ENCODE data around the gene SNAPC2. TPM values are rescaled to one million over a fixed set of nuclear protein-coding genes. Genes with fewer than 3 reads are reported as not detected.

The SNAPC2 gene, protein sequence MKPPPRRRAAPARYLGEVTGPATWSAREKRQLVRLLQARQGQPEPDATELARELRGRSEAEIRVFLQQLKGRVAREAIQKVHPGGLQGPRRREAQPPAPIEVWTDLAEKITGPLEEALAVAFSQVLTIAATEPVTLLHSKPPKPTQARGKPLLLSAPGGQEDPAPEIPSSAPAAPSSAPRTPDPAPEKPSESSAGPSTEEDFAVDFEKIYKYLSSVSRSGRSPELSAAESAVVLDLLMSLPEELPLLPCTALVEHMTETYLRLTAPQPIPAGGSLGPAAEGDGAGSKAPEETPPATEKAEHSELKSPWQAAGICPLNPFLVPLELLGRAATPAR
- total RNA-seq: 19.5 and 25.6 TPM in 2 replicates

DNA sequence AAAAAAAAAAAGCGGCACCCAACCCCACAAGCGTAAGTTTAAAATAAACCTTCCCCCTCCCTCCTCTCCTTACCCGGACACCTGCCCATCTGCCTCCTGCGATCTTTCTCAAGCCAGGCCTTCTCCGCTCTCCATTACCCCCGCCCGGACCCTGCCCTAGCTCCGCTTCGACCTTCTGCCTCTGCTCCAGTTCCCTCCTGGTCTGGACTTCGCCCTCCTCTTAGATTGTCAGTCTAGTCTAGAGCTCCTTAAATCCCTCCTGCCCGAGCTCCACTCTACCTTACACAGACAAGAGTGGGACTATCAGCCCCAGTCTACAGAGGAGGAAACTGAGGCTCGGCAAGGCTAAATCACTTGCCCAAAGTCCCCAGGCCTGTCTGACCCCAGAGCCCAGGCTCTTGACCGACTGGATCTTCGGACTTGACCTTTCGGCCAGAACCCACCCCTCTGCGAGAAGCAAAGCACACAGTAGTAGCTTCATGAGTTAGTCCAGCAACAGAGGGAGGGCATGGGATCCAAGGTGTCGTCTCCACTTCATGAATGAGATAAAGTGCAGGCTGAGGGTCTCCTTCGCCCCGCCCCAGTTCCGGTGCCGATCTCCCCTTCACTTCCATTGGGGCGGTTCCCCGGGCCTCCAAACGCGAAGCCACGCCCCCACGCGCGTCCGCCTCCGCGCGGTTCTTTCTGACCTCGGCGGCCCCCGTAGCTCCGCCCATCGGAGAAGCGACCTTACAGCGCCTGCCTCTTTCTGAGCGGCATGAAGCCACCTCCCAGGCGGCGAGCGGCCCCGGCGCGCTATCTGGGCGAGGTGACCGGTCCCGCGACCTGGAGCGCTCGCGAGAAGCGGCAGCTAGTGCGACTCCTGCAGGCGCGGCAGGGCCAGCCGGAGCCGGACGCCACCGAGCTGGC is at the start of gene SNAPC2:
TSS of gene SNAPC2 (plus strand) at position 729 of the 909 bp plus-strand sequence. CDS start at position 758, 29 bp downstream.

DNA sequence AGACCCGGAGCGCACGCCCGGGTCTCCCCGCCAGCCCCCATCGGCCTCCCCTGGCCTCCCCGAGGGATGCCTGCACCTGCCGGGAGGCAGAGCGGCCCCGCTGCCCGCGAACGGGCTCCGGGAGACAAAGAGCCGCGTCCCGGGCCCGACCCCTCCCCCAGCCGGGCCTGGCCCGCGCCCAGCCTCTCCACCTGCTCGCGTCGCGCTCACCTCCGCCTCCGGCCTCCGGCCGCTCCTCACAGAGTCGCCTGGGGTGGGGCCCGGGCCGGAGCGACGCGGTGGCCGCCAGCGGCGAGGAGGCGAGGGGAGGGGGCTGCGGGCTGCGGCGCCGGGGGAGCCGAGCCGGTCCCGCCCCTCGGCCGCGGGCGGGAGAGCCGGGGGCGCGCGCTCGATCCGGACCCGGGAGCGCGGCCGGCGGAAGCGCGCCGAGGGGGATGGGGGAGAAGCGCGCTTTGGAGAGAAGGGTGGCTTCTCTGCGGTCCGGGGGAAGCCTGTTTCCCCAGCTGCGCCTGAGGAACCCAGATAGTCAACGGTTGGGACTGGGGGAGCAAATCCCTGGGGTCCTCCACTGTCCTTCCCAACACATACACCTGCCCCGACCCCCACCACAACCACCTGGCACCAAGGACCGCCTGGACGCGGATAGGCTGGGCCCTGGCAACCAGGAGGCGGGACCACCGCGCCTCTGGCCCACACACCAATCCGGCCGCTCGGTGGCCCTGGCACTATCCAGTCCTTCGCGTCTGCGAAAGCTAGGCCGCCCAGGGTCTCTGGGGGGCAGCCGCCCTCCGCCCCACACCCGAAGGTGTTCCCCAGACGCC is 45.9 kb upstream of the SNAPC2 start, which contains the start of gene PRR36:
TSS of gene PRR36 (minus strand) at position 315 of the 821 bp plus-strand sequence. CDS start 701 bp downstream, outside the sequence.

DNA sequence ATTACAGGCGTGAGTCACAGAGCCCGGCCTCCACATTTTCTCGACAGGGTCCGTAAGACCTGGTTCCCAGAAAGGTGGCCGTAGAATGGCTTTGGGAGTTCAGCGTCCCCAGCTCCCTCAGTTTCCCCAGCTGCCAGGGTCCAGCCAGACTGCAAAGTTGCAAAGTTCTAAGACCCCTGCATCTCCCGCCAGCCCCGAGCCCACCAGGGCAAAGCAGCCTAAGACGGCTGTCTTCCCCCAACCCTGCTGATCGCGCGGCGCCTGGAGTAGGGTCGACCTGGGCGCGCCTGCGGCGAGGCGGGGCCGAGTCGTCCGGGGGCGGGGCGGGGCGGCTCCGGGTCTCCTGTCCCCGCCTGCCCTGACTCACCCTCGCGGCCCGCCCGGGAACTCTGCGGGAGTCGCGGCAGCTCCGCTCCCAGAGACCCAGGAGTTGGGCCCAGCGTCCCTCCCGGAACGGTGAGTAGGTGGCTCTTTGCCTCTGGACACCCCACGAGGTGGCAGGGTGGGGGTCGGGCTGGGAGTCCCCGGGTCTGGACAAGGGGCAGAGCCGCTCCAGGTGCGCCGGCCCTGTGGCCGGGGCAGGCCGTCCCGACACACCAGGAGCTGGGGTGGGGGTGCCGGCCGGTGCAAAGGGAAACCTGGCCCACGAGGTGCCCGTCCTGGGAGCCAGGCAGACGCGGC is 31.9 kb upstream of the SNAPC2 start, which contains the start of gene LRRC8E:
TSS of gene LRRC8E (plus strand) at position 366 of the 681 bp plus-strand sequence. CDS start 7,094 bp downstream, outside the sequence.

DNA sequence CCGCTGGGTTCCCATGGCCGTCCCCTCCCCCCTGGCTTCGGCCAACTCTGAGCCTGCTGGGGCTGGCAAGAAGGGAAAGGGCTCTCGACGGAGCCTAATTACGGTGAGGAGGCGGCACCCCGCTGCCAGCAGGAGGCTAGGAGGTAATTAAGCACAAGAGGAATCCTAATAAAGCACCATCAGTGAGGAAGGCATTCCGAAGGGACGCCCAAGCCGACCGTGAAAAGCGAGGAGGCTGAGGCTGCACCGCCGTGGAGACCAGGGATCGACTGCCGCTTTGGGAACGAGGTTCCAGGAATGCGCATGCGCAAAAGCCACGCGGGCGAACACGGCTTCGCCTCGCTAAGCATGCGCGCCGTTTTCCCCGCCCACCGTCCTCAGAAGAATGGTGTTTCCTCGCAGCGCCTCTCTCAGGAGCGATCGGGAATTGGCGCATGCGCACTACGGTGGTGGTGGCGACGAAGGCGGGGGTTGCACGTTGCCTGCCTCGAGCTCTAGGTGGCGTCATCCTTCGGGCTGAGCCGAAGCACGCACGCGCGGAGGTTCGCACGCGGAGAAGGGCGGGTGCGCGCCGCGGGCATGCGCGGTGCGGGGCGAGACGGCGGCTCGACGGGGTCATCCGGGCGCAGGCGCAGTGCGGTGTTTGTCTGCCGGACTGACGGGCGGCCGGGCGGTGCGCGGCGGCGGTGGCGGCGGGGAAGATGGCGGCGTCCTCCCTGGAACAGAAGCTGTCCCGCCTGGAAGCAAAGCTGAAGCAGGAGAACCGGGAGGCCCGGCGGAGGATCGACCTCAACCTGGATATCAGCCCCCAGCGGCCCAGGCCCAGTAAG is 16.7 kb upstream of the SNAPC2 start, which contains the start of gene MAP2K7:
TSS of gene MAP2K7 (plus strand) at position 634 of the 830 bp plus-strand sequence. CDS start at position 702, 68 bp downstream.

DNA sequence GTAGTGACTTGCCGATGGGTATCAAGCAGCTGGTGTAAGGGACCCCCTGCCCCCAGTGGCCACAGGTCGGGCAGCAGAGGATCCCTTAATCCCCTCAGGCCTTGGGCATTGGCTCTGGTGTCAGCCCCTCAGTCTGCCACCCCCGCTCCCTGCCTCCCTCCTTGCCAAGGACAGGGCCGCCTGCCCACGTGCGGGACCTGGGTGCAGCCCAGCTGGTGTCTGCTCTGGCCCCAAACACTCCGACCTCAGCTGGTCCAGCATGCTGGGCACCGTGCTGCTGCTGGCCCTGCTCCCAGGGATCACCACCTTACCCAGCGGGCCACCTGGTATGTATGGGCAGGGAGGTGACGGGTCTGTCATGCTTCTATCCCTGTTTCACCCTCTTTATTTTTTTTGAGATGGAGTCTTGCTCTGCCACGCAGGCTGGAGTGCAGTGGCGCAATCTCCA is 5.5 kb upstream of the SNAPC2 start, which contains the start of gene TGFBR3L:
TSS of gene TGFBR3L (plus strand) at position 233 of the 448 bp plus-strand sequence.

DNA sequence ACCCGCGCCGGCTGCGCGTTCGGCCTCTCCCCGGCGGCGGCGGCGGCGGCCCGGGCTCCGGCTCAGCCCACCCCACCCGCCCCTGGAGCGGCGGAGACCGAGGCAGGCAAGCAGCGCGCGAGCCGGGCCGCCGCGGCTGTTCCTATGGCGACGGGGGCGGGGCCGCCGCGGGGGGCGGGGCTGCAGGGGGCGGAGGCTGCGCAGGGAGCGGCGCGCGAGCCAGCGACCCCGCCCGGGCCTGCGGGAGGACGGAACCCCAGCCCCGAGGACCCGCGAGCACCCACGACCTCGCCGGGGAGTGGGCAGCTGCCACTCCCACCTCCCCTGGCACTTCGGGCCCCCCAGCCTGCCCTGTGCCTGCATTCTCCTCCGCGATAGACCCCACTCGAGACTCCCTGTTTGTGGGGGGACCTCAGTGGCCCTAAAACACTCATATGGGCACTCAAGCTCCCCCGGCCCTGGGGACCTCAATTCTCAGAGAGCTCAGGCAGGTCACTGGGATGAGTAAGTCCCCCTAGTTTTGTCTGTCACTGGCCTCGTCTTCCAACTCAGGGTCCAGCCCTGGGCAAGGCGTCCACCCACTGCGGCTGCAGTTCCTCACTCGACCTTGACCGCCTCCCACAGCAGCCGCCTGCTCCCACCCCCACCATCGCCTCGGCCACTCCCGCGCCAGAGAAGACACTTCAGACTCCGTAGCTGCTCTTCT is 6.0 kb downstream of the SNAPC2 start, which contains the start of gene CTXN1:
TSS of gene CTXN1 (minus strand) at position 115 of the 706 bp plus-strand sequence. CDS start 597 bp downstream, outside the sequence.

DNA sequence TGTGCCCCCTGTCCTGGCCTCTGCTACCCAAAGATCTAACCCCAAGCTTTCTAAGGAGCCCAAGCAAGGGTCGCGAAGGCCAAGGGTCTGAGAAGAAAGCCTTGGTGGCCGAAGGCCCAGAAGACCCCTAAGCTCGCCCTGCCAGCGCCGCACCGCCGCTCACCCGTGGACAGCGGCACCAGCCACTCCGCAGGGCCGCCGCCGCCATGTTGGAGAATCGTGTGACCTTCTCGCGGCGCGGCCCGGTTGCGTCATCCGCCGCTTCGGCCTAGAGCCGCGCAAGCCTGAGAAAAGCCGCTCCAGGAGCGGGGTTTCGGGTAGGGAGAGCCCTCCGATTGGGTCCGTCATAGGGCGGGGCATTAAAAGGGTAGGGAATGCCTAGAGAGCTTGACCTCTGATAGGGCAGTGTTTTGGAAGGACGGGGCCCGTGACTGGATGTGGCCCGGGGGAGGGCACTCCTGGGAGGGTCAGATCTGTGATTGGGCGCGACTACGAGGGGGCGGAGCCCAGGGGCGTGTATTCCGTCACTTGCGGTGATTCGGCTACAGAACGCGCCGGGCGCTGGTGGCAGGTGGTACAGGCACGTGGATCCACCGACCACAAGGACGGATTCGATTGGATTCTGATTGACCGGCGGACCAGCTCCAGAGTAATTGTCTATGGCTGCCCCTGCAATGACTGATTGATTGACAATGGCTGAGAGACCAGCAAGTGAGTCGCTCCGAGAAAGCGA is 23.5 kb downstream of the SNAPC2 start, which contains the start of gene TIMM44:
TSS of gene TIMM44 (minus strand) at position 223 of the 733 bp plus-strand sequence. CDS start at position 208, 15 bp downstream.

Other genes with a start within 250 kb of the SNAPC2 start
- not detected in 2 replicates for gene MCEMP1, start 243.2 kb upstream of the SNAPC2 start, total RNA-seq
- gene TRAPPC5, start 239.5 kb upstream of the SNAPC2 start, total RNA-seq: 49.9 and 56.1 TPM in 2 replicates
- gene FCER2, start 218.2 kb upstream of the SNAPC2 start, total RNA-seq: not detected in 2 replicates
- not detected in 2 replicates for gene CLEC4G, start 188.2 kb upstream of the SNAPC2 start, total RNA-seq
- not detected in 2 replicates for gene CD209, start 172.8 kb upstream of the SNAPC2 start, total RNA-seq
- gene CLEC4M, start 157.1 kb upstream of the SNAPC2 start, total RNA-seq: not detected in 2 replicates
- gene EVI5L, start 90.1 kb upstream of the SNAPC2 start, total RNA-seq: 9.6 and 13.8 TPM in 2 replicates
- not detected in 2 replicates for gene PRR36, start 45.9 kb upstream of the SNAPC2 start, total RNA-seq
- 1.5 and 2.0 TPM in 2 replicates for gene LRRC8E, start 31.8 kb upstream of the SNAPC2 start, total RNA-seq
- gene MAP2K7, start 16.5 kb upstream of the SNAPC2 start, total RNA-seq: 8.6 and 11.7 TPM in 2 replicates
- gene TGFBR3L, start 5.5 kb upstream of the SNAPC2 start, total RNA-seq: 0.43 and 0.93 TPM in 2 replicates
- 6.0 and 11.0 TPM in 2 replicates for gene CTXN1, start 5.8 kb downstream of the SNAPC2 start, total RNA-seq
- 51.7 and 52.0 TPM in 2 replicates for gene TIMM44, start 23.3 kb downstream of the SNAPC2 start, total RNA-seq
- gene ELAVL1, start 85.3 kb downstream of the SNAPC2 start, total RNA-seq: 48.4 and 69.4 TPM in 2 replicates
- gene CCL25, start 132.4 kb downstream of the SNAPC2 start, total RNA-seq: not detected in 2 replicates
- not detected in 2 replicates for gene FBN3, start 229.3 kb downstream of the SNAPC2 start, total RNA-seq